Natural killer cell (primary cell): ENCODE measurements around the gene TMEM131. TPM values are rescaled to one million over a fixed set of nuclear protein-coding genes. Genes with fewer than 3 reads are reported as not detected.

Experiments
- ATAC-seq, 3 donors: fragments of 150-1000 bp in 2 of 3; fragments of 200-7000 bp in 1 of 3; cut with Tn5 transposase; 1 replicate in 1 of 3; 2 replicates in 2 of 3; pipeline ENCODE4 v1.10.0; 2021; ENCODE audit warnings: mild to moderate bottlenecking in 2 of 3, moderate library complexity in 2 of 3
- DNase-seq, 2 donors: peaks; one replicate each; pipeline versions ENCODE4 v3.0.0 to v3.0.0-alpha.2; 2013 to 2021; ENCODE audit warnings: mixed read lengths in 1 of 2
- H3K27ac ChIP-seq: one replicate; pipeline ENCODE4 v1.5.1; 2013; ENCODE audit warnings: mild to moderate bottlenecking, low read length
- H3K27me3 ChIP-seq: one replicate; pipeline ENCODE4 v1.6.1; 2013; ENCODE audit warnings: low read length; ENCODE audit not compliant: control insufficient read depth, insufficient read depth
- H3K36me3 ChIP-seq: one replicate; pipeline ENCODE4 v1.6.1; 2013; ENCODE audit warnings: low read length; ENCODE audit not compliant: control insufficient read depth, insufficient read depth
- H3K4me1 ChIP-seq: one replicate; pipeline ENCODE4 v1.6.1; 2013; ENCODE audit warnings: low read length; ENCODE audit not compliant: control insufficient read depth, insufficient read depth
- H3K4me3 ChIP-seq: one replicate; pipeline ENCODE4 v1.5.1; 2013; ENCODE audit warnings: low read length
- H3K9me3 ChIP-seq: one replicate; pipeline ENCODE4 v1.6.1; 2013; ENCODE audit warnings: low read length; ENCODE audit not compliant: control insufficient read depth, insufficient read depth
- H3K27ac Mint-ChIP-seq, 2 donors: one replicate each; pipeline ENCODE4 v1.8.0; 2022; ENCODE audit warnings: mild to moderate bottlenecking in 2 of 2, mixed read lengths in 2 of 2, moderate library complexity in 1 of 2
- H3K27me3 Mint-ChIP-seq, 2 donors: one replicate each; pipeline ENCODE4 v1.8.0; 2022; ENCODE audit warnings: low read depth in 2 of 2, mixed read lengths in 2 of 2
- H3K36me3 Mint-ChIP-seq: one replicate; pipeline ENCODE4 v1.8.0; 2022; ENCODE audit warnings: mixed read lengths
- H3K4me1 Mint-ChIP-seq, 2 donors: one replicate each; pipeline ENCODE4 v1.8.0; 2022; ENCODE audit warnings: mixed read lengths in 2 of 2
- H3K4me3 Mint-ChIP-seq: one replicate; pipeline ENCODE4 v1.8.0; 2022; ENCODE audit warnings: mild to moderate bottlenecking, moderate library complexity, mixed read lengths
- H3K9me3 Mint-ChIP-seq, 2 donors: one replicate each; pipeline ENCODE4 v1.8.0; 2022; ENCODE audit warnings: mixed read lengths in 2 of 2
- CTCF ChIP-seq: fragments of 200-600 bp; IDR thresholded peaks from one replicate; pipeline ENCODE4 v1.8.0; 2022; ENCODE audit warnings: antibody characterized with exemption
- WGBS: methylation state at CpG from one replicate; pipeline ENCODE4 v1.1.7; 2013; ENCODE audit warnings: missing lambda C conversion rate; ENCODE audit not compliant: insufficient coverage; 5-methylcytosine and 5-hydroxymethylcytosine counted together
- intact Hi-C: fragments of 100-400 bp; cut with micrococcal nuclease; formaldehyde crosslinking; loops from one replicate; pipeline ENCODE4 v1.14.2; 2022
- total RNA-seq, 4 donors: library from RNA; stranded (reverse); fragments of 120-200 nt in 1 of 4; gene quantifications; one replicate each; pipeline versions ENCODE4 v1.2.3 to v1.2.4, GENCODE V29; 2013 to 2022

The TMEM131 gene
- total RNA-seq, 3 donors from 2014 or later (not counting 1 experiment from before 2014, with no cell fraction given): 44.8 to 72.1 (median 67.1) TPM

- WGBS: 39% methylated on average over 13 of the region's 13 CpGs
- peak overlapping the region; percentile 94 for H3K4me3 Mint-ChIP-seq
- peaks cover 86 to 97% of the 10 kb centered on the region in 2 donors for H3K4me1 Mint-ChIP-seq
- Histone ChIP-seq H3K27me3 (no peaks in the 10 kb centered on the region), H3K9me3 (no peaks in the 10 kb centered on the region), H3K36me3 (peaks cover 10% of the 10 kb centered on the region), H3K4me3 (peak overlapping the region; percentile 69), H3K4me1 (peaks cover 90% of the 10 kb centered on the region), H3K27ac (peak overlapping the region; percentile 71)
- DNase-seq (no peak), ATAC-seq (no peak)
- intact Hi-C loops: loop anchor here (5.0 to 10.0 kb wide), 2 partner anchors 53 to 750 kb away; partner anchors contain the start of gene ACTR1B
- peak overlapping the region; percentile 97 for H3K27ac Mint-ChIP-seq
- TF ChIP-seq CTCF: no peak
- no peaks in the 10 kb centered on the region for H3K9me3 Mint-ChIP-seq
- peaks cover 9% of the 10 kb centered on the region for H3K36me3 Mint-ChIP-seq
- no peaks in the 10 kb centered on the region for H3K27me3 Mint-ChIP-seq
Measured at GRCh38 chr2:97714950-97715652, 280.6 kb downstream of the TMEM131 start.

GRCh38 chr2:97714084-97714949 is 281.4 kb downstream of the TMEM131 start:
- H3K9me3 ChIP-seq: no peaks in the 10 kb centered on the region
- ATAC-seq (peak in 1 of 3 donors; percentile 4), DNase-seq (peak in 1 of 2 donors; percentile 43)
- H3K4me1 ChIP-seq: peaks cover 88% of the 10 kb centered on the region
- peak overlapping the region; percentile 97 for H3K27ac Mint-ChIP-seq
- no peak for TF ChIP-seq CTCF
- H3K27me3 Mint-ChIP-seq: no peaks in the 10 kb centered on the region
- peak overlapping the region; percentile 94 for H3K4me3 Mint-ChIP-seq
- peaks cover 6% of the 10 kb centered on the region for H3K36me3 ChIP-seq
- no peaks in the 10 kb centered on the region for H3K9me3 Mint-ChIP-seq
- H3K4me3 ChIP-seq: peak overlapping the region; percentile 69
- intact Hi-C loops: loop anchor here (5.0 to 10.0 kb wide), 2 partner anchors 52 to 750 kb away; partner anchors contain the start of gene ACTR1B
- H3K36me3 Mint-ChIP-seq: peaks cover 9% of the 10 kb centered on the region
- H3K27ac ChIP-seq: peak overlapping the region; percentile 71
- no peaks in the 10 kb centered on the region for H3K27me3 ChIP-seq
- WGBS: 31% methylated on average over 17 of the region's 17 CpGs
- H3K4me1 Mint-ChIP-seq: peaks cover 85 to 96% of the 10 kb centered on the region in 2 donors

GRCh38 chr2:97713296-97714083 is 282.3 kb downstream of the TMEM131 start, which contains the start of gene ZAP70:
TSS of gene ZAP70 (plus strand) at chr2:97713576. CDS start at chr2:97724037, 10,461 bp downstream.
- peaks cover 6% of the 10 kb centered on the region for H3K36me3 ChIP-seq
- peak within 1 kb of the TSS; percentile 69 for H3K4me3 ChIP-seq
- H3K9me3 ChIP-seq: no peaks in the 10 kb centered on the region
- H3K4me1 Mint-ChIP-seq: peaks cover 77 to 88% of the 10 kb centered on the region in 2 donors
- H3K27ac Mint-ChIP-seq: peak within 1 kb of the TSS; percentile 97
- no peaks in the 10 kb centered on the region for H3K9me3 Mint-ChIP-seq
- peaks cover 9% of the 10 kb centered on the region for H3K36me3 Mint-ChIP-seq
- peak; percentile 64 to 77 (median 73) for ATAC-seq
- no peak for TF ChIP-seq CTCF
- H3K27ac ChIP-seq: peak within 1 kb of the TSS; percentile 71
- 15% methylated on average over 21 of the region's 21 CpGs for WGBS
- peak; percentile 70 to 84 for DNase-seq
- no peaks in the 10 kb centered on the region for H3K27me3 ChIP-seq
- H3K4me3 Mint-ChIP-seq: peak within 1 kb of the TSS; percentile 94
- intact Hi-C loops: loop anchor here (1.0 to 10.0 kb wide), 5 partner anchors 8 to 751 kb away; partner anchors contain the start of gene ACTR1B
- peaks cover 80% of the 10 kb centered on the region for H3K4me1 ChIP-seq
- no peaks in the 10 kb centered on the region for H3K27me3 Mint-ChIP-seq
